Parathyroid adenoma (tissue), 2 donors: ENCODE measurements around the gene IFT27.

Experiments
- H2AFZ ChIP-seq: fragments of 300-600 bp; sonication (generic); one replicate; pipeline ENCODE4 v1.7.0; 2017; ENCODE audit warnings: antibody characterized with exemption, mild to moderate bottlenecking
- H3K27ac ChIP-seq: fragments of 300-600 bp; sonication (generic); one replicate; pipeline ENCODE4 v1.7.0; 2017
- H3K27me3 ChIP-seq: fragments of 300-600 bp; sonication (generic); one replicate; pipeline ENCODE4 v1.7.0; 2017; ENCODE audit warnings: low read length; ENCODE audit not compliant: control insufficient read depth, insufficient read depth
- H3K36me3 ChIP-seq: fragments of 300-600 bp; sonication (generic); one replicate; pipeline ENCODE4 v1.7.0; 2017; ENCODE audit warnings: low read length; ENCODE audit not compliant: control insufficient read depth, insufficient read depth
- H3K4me1 ChIP-seq: fragments of 300-600 bp; sonication (generic); one replicate; pipeline ENCODE4 v1.7.0; 2017; ENCODE audit warnings: control low read depth
- H3K4me2 ChIP-seq: fragments of 300-600 bp; sonication (generic); one replicate; pipeline ENCODE4 v1.7.0; 2017; ENCODE audit warnings: low read length
- H3K4me3 ChIP-seq: fragments of 300-600 bp; sonication (generic); one replicate; pipeline ENCODE4 v1.7.0; 2017; ENCODE audit warnings: low read depth, low read length
- H3K79me2 ChIP-seq: fragments of 300-600 bp; sonication (generic); one replicate; pipeline ENCODE4 v1.7.0; 2017; ENCODE audit warnings: control low read depth
- H3K9ac ChIP-seq: fragments of 300-600 bp; sonication (generic); one replicate; pipeline ENCODE4 v1.7.0; 2017; ENCODE audit warnings: mild to moderate bottlenecking
- H3K9me3 ChIP-seq: fragments of 300-600 bp; sonication (generic); one replicate; pipeline ENCODE4 v1.7.0; 2017; ENCODE audit warnings: low read length; ENCODE audit not compliant: control insufficient read depth
- TF ChIP-seq, protein P1 (sequence below): fragments of 300-600 bp; sonication (generic); IDR thresholded peaks from one replicate; pipeline ENCODE4 v1.7.0; 2017; ENCODE audit warnings: antibody characterized with exemption, mild to moderate bottlenecking
- donor health status: primary hyperparathyroidism.

The IFT27 gene

DNA sequence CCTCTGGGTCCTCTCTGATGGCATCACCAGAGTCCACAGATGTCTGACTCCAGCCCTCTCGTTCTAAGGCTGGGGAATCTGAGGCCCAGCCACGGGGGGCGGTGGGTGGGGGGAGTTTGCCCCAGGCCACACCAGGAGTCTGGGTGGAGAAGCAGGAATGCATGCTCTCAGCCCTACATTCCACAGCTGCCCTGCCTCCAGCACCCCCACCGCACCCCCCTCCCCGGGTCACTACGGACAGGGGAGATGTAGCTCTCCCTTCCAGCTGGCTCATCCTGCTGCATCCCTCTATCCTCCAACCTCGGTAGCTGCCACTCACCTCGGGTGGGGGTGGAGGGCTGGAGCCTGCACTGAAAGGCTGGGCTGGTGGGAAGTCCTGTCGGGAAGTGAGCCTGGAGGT, 43.2 kb upstream of the IFT27 start:
- H3K36me3 ChIP-seq: no peaks in the 10 kb centered on the region
- H3K4me1 ChIP-seq: peaks cover 8% of the 10 kb centered on the region
- H2AFZ ChIP-seq: no peak overlapping the region
- TF ChIP-seq, protein P1, sequence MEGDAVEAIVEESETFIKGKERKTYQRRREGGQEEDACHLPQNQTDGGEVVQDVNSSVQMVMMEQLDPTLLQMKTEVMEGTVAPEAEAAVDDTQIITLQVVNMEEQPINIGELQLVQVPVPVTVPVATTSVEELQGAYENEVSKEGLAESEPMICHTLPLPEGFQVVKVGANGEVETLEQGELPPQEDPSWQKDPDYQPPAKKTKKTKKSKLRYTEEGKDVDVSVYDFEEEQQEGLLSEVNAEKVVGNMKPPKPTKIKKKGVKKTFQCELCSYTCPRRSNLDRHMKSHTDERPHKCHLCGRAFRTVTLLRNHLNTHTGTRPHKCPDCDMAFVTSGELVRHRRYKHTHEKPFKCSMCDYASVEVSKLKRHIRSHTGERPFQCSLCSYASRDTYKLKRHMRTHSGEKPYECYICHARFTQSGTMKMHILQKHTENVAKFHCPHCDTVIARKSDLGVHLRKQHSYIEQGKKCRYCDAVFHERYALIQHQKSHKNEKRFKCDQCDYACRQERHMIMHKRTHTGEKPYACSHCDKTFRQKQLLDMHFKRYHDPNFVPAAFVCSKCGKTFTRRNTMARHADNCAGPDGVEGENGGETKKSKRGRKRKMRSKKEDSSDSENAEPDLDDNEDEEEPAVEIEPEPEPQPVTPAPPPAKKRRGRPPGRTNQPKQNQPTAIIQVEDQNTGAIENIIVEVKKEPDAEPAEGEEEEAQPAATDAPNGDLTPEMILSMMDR: no peak
- H3K27ac ChIP-seq: no peak overlapping the region
- H3K27me3 ChIP-seq: no peaks in the 10 kb centered on the region
- no peak overlapping the region for H3K9ac ChIP-seq
- no peak overlapping the region for H3K4me2 ChIP-seq
- no peaks in the 10 kb centered on the region for H3K9me3 ChIP-seq
- H3K4me3 ChIP-seq: no peak overlapping the region
- no peaks in the 10 kb centered on the region for H3K79me2 ChIP-seq

DNA sequence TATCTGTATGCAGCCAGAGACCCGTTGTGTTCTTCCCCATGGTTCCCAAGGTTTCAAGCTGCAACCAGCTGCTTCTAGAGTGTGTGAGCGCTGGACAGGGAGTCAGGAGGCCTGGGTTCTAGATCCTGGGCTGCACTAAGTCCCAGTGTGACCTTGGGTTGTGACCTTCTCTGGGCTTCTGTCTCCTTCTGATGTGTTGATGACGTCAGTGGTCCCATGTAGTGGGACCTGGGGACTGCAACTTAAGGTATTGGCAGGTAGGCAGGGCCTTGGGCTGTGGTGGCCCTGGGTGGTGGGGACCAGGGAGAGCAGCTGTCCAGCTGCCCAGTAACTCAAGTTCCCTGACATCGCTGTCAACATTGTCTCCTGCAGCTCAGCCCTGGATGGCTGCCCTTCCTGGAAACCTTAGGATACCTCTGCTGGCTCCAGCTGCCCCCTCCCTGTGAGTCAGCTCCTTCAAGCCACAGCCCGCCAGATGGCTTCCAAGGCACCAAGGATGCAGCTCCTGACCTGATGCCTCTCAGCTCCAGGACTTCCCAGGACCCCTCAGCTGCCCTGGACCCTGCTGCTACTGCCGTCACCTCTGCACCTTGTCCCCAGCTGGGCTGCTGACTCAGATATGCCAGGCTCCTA, 42.2 kb upstream of the IFT27 start:
- Histone ChIP-seq H3K4me1 (peaks cover 8% of the 10 kb centered on the region), H3K36me3 (no peaks in the 10 kb centered on the region), H3K27ac (no peak overlapping the region), H3K27me3 (no peaks in the 10 kb centered on the region), H3K9ac (no peak overlapping the region), H3K9me3 (no peaks in the 10 kb centered on the region), H2AFZ (no peak overlapping the region), H3K79me2 (no peaks in the 10 kb centered on the region), H3K4me2 (peak overlapping the region; percentile 78), H3K4me3 (no peak overlapping the region)
- TF ChIP-seq, protein P1: no peak

DNA sequence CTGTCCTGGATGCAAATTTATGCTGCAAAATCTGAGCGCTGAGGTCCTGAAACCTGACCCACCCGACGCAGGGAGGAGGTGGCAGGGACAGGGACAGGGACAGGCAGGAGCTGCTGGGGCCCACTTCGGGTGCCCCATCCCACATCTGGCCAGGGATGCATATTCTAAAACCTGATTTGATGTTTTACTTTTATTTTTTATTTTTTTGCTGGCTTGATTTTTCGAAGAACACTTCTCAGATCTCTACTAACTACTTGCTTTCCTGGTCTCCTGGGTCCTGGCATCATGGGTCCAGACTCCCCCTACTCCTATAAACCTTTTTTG, 41.6 kb upstream of the IFT27 start:
- H3K79me2 ChIP-seq: no peaks in the 10 kb centered on the region
- TF ChIP-seq, protein P1: no peak

DNA sequence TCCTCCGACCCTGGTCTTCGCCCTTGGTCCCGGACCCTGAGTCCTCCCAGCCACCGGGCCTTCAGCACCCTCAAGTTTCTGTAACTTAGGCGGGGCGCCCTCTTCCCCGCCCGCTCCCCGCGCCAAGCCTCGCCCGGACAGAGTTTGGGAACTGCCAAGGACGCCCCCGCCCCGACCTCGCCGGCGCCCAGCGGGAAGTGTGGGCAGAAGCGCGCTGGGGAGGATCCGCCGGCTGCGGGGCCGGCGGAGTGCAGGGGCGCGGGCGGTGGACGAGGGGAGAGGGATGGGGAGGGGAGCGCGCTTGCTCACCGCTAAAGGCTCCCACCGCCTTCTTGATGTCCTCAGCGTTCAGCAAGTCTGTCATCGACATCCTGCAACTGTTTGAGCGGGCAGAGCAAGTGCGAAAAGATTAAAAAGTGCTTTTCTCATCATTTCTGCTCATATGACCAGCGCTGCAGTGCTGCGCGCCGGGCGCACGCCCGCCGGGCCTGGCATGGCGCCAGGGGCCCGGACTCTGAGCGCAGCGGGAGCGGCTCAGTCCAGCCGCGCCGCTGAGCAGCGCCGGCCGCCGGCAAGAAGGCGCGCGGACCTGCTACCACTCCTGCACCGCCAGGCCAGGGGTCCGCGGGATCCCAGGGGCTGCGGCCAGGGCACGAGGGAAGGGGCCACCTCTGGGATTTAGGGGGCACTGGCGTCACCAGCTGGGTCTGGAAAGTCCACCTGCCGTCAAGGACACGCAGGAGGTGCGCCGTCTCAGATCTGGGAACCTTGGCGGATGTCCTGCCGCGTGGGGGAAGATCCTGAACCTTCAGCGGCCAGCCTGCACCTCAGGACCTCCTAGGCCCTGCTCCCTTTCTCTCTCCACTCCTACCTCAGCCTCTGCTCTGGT, 41.0 kb upstream of the IFT27 start, which contains the start of gene PVALB:
Gene PVALB, minus strand, starts transcription at position 400 of the 889 bp plus-strand sequence. Its CDS starts 30 bp downstream, at position 370.
- no peaks in the 10 kb centered on the region for H3K79me2 ChIP-seq
- H3K36me3 ChIP-seq: no peaks in the 10 kb centered on the region
- TF ChIP-seq, protein P1: no peak
- peak within 1 kb of the TSS; percentile 96 for H3K4me2 ChIP-seq
- no peaks in the 10 kb centered on the region for H3K9me3 ChIP-seq
- peaks cover 8% of the 10 kb centered on the region for H3K4me1 ChIP-seq
- peak within 1 kb of the TSS; percentile 94 for H3K4me3 ChIP-seq
- H3K27me3 ChIP-seq: no peaks in the 10 kb centered on the region
- H3K27ac ChIP-seq: peak within 1 kb of the TSS; percentile 85
- peak within 1 kb of the TSS; percentile 19 for H3K9ac ChIP-seq
- H2AFZ ChIP-seq: peak within 1 kb of the TSS; percentile 68

More for the DNA sequence above, 41.6 kb upstream of the IFT27 start:
- Histone ChIP-seq H3K4me2 (peak overlapping the region; percentile 78), H3K27ac (peak overlapping the region; percentile 85), H3K9me3 (no peaks in the 10 kb centered on the region), H3K4me1 (peaks cover 8% of the 10 kb centered on the region), H3K4me3 (peak overlapping the region; percentile 94), H2AFZ (peak overlapping the region; percentile 68), H3K9ac (no peak overlapping the region), H3K27me3 (no peaks in the 10 kb centered on the region), H3K36me3 (no peaks in the 10 kb centered on the region)
